Measurements from ENCODE around the gene CCDC197.

Gene CCDC197

GRCh38 chr14:93977171-93977570 is 19.9 kb upstream of the CCDC197 start:
- DNase-seq (ENCODE audit: low read depth, low spot score) = no peak

GRCh38 chr14:93977790-93978581 is 19.1 kb upstream of the CCDC197 start:
- DNase-seq (ENCODE audit: low read depth, low spot score) = peak; percentile 68

GRCh38 chr14:93978735-93979134 is 18.4 kb upstream of the CCDC197 start:
- DNase-seq (ENCODE audit: low read depth, low spot score) = no peak

- DNase-seq (ENCODE audit: low read depth, low spot score) = no peak
Observed at GRCh38 chr14:93980456-93981201, 16.5 kb upstream of the CCDC197 start.

- no peak for DNase-seq (ENCODE audit: low read depth, low spot score)
Observed at GRCh38 chr14:93981316-93982229, 15.5 kb upstream of the CCDC197 start.

GRCh38 chr14:93982230-93983007 is 14.7 kb upstream of the CCDC197 start:
- no peak for DNase-seq (ENCODE audit: low read depth, low spot score)

- no peak for DNase-seq (ENCODE audit: low read depth, low spot score)
Observed at GRCh38 chr14:93984070-93984469, 13.0 kb upstream of the CCDC197 start.

- DNase-seq (ENCODE audit: low read depth, low spot score) = no peak
Observed at GRCh38 chr14:93984987-93985410, 12.1 kb upstream of the CCDC197 start.

- no peak for DNase-seq (ENCODE audit: low read depth, low spot score)
Observed at GRCh38 chr14:93986955-93987354, 10.1 kb upstream of the CCDC197 start.

GRCh38 chr14:93987376-93987775 is 9.7 kb upstream of the CCDC197 start:
- DNase-seq (ENCODE audit: low read depth, low spot score) = no peak

GRCh38 chr14:93987815-93988476 is 9.2 kb upstream of the CCDC197 start:
- DNase-seq (ENCODE audit: low read depth, low spot score) = no peak

- DNase-seq (ENCODE audit: low read depth, low spot score) = no peak
Observed at GRCh38 chr14:93989939-93990338, 7.2 kb upstream of the CCDC197 start.

GRCh38 chr14:93991212-93991611 is 5.9 kb upstream of the CCDC197 start:
- no peak for DNase-seq (ENCODE audit: low read depth, low spot score)

GRCh38 chr14:93991649-93992048 is 5.5 kb upstream of the CCDC197 start:
- no peak for DNase-seq (ENCODE audit: low read depth, low spot score)

GRCh38 chr14:93993382-93993781 is 3.7 kb upstream of the CCDC197 start:
- DNase-seq (ENCODE audit: low read depth, low spot score) = no peak

- peak; percentile 42 for DNase-seq (ENCODE audit: low read depth, low spot score)
Observed at GRCh38 chr14:93994919-93995682, 2.0 kb upstream of the CCDC197 start.

GRCh38 chr14:93996130-93996695 is 888 bp upstream of the CCDC197 start:
- DNase-seq (ENCODE audit: low read depth, low spot score) = no peak

GRCh38 chr14:93997916-93998870 is 1.1 kb downstream of the CCDC197 start:
- no peak for DNase-seq (ENCODE audit: low read depth, low spot score)
